Right lobe of liver (tissue), 4 donors: Measurements from ENCODE around the gene MUC5AC.

Experiments used
- POLR2A ChIP-seq: fragments of 450-650 bp; IDR thresholded peaks from one replicate; pipeline ENCODE4 v1.6.1; 2017; ENCODE audit warnings: antibody characterized with exemption, mild to moderate bottlenecking
- TF ChIP-seq, protein P1 (sequence below), 4 donors: fragments of 200-600 bp in 3 of 4; fragments of 450-650 bp in 1 of 4; IDR thresholded peaks; one replicate each; pipeline versions ENCODE4 v1.5.1 to v1.8.0; 2016 to 2022; ENCODE audit warnings: antibody characterized with exemption in 4 of 4, mild to moderate bottlenecking in 2 of 4
- donor health status: DM: no; HTN: no; CAD: no.
- donor health status: DM: no; HTN: no; CAD: no.
- donor health status: DM: no; HTN: yes; CAD: no.

DNA sequence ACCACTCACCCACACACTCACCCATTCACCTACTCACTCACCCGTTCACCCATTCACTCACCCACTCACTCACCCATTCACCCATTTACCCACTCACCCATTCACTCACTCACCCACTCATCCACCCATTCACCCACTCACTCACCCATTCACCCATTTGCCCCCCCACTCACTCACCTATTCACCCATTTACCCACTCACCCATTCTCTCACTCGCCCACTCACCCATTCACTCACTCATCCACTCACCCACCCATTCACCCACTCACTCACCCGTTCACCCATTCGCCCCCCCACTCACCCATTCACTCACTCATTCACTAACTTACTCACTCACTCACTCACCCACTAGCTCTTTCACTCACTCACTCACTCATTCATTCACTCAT lies 15.0 kb downstream of the MUC5AC start:
- TF ChIP-seq POLR2A = no peak
- TF ChIP-seq, protein P1, sequence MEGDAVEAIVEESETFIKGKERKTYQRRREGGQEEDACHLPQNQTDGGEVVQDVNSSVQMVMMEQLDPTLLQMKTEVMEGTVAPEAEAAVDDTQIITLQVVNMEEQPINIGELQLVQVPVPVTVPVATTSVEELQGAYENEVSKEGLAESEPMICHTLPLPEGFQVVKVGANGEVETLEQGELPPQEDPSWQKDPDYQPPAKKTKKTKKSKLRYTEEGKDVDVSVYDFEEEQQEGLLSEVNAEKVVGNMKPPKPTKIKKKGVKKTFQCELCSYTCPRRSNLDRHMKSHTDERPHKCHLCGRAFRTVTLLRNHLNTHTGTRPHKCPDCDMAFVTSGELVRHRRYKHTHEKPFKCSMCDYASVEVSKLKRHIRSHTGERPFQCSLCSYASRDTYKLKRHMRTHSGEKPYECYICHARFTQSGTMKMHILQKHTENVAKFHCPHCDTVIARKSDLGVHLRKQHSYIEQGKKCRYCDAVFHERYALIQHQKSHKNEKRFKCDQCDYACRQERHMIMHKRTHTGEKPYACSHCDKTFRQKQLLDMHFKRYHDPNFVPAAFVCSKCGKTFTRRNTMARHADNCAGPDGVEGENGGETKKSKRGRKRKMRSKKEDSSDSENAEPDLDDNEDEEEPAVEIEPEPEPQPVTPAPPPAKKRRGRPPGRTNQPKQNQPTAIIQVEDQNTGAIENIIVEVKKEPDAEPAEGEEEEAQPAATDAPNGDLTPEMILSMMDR (IDR thresholded peaks at IDR 0.05) = no peak
